ENCODE results near the gene MFN1.

Gene MFN1

DNA sequence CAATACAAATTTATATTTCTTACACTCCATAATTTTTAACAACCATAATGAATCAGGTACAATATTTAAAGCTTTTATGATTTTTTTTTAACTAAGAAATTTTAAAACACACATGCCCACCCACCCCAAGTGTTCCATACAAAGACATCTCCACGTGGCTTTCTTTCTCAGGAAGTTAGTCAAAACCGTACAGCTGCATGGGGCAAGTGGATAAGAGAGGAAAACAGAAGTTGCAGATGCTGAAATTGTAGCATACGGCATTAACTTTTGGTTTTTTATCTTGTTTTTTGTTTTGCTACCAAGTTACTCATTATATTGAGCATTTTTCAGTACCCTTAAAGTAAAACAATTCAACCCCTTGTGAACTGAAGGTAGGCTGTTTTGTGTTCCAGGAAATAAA, 89.0 kb downstream of the MFN1 start:
- no peak overlapping the region for H3K4me3 ChIP-seq (ENCODE audit: control insufficient read depth, low read depth, low read length)
- TF ChIP-seq, protein P1, sequence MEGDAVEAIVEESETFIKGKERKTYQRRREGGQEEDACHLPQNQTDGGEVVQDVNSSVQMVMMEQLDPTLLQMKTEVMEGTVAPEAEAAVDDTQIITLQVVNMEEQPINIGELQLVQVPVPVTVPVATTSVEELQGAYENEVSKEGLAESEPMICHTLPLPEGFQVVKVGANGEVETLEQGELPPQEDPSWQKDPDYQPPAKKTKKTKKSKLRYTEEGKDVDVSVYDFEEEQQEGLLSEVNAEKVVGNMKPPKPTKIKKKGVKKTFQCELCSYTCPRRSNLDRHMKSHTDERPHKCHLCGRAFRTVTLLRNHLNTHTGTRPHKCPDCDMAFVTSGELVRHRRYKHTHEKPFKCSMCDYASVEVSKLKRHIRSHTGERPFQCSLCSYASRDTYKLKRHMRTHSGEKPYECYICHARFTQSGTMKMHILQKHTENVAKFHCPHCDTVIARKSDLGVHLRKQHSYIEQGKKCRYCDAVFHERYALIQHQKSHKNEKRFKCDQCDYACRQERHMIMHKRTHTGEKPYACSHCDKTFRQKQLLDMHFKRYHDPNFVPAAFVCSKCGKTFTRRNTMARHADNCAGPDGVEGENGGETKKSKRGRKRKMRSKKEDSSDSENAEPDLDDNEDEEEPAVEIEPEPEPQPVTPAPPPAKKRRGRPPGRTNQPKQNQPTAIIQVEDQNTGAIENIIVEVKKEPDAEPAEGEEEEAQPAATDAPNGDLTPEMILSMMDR (conservative IDR thresholded peaks at IDR 0.05; ENCODE audit: control insufficient read depth, insufficient read depth, low read depth, low read length) = no peak
- DNase-seq (ENCODE audit: low read depth) = no peak

DNA sequence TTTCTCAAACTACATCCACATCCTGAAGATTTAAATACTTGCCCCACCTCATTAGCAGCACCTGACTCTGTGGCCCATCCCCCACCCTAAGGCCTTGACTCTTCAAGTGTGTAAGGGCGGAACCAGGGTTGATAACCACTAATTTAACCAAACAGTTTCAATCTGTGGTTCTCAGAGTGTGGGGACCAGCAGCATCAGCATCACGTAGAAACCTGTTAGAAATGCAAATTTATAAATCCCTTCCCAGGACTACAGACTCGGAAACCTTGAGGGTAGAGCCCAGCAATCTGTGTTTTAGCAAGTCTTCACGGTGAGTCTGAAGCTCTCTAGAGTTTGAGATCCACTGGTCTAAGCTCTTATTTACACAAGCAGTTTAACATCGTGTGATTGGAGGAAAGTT, 91.3 kb downstream of the MFN1 start:
- TF ChIP-seq, protein P1 (conservative IDR thresholded peaks at IDR 0.05; ENCODE audit: control insufficient read depth, insufficient read depth, low read depth, low read length) = no peak
- no peak for DNase-seq (ENCODE audit: low read depth)
- no peak overlapping the region for H3K4me3 ChIP-seq (ENCODE audit: control insufficient read depth, low read depth, low read length)
